M059J (cell line): Measurements from ENCODE around the gene ACP1. TPM values are rescaled to one million over a fixed set of nuclear protein-coding genes. Genes with fewer than 3 reads are reported as not detected.

Experiments used
- DNase-seq: peaks from one replicate; pipeline ENCODE4 v3.0.0-alpha.2; 2012; ENCODE audit warnings: low read depth
- total RNA-seq: library from RNA; depleted of rRNA; stranded (reverse); fragments of >200 nt; shearing (Covaris generic); gene quantifications from 2 replicates; pipeline ENCODE4 v1.2.3, GENCODE V29; 2014

Gene ACP1
- total RNA-seq, 1 experiment from 2014 or later: 125 TPM

DNA sequence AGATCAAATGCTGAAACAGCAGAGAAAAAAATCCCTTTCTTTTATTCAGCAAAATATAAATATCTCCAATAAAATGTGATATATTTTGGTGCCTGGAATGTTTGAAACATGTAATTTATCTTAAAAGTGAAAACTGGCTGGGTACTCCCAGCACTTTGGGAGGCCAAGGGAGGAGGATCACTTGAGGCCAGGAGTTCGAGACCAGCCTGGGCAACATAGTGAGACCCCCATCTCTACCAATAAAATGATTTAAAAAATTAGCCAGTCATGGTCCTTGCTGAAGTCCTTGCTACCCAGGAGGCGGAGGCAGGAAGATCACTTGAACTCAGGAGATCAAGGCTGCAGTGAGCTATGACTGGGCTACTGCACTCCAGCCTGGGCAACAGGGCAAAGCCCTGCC is 9.6 kb upstream of the ACP1 start:
- no peak for DNase-seq

- no peak for DNase-seq
Measured at GRCh38 chr2:256094-256493, 8.7 kb upstream of the ACP1 start.

DNA sequence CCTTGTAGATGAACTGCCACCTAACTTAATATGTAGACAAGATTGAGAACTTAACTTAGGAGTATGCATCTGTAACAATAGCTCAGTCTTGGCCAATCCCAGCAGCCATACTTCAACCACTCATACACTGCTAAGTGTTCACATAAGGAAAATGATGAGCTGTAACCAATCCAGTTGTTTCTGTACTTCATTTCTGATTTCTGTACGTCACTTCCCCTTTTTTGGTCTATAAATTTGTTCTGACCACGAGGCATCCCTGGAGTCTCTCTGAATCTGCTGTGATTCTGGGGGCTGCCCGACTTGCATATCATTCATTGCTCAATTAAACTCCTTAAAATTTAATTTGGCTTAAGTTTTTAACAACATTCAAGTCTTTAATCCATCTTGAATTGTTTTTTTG is 7.3 kb upstream of the ACP1 start:
- no peak for DNase-seq

GRCh38 chr2:257842-258241 is 6.9 kb upstream of the ACP1 start:
- no peak for DNase-seq

DNA sequence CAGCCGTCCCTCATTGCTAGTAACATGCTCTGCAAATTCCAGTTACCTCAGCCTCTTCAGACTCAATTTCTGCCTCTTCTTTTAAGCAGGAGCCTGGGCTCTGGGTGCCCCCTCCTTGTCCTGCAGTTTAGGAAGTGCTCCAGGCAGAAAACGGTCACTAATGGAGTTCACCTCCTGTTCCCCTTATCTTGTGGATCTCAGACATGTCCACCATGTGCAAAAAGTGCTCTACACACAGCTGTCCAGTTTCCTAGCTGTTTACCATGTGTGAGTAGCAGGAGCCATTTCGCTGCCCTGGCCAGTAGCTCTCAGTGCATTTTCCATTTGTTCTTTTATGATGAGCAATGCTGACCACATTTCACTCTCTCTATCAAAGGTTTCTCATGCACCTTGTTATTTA is 5.8 kb upstream of the ACP1 start:
- DNase-seq: no peak

DNA sequence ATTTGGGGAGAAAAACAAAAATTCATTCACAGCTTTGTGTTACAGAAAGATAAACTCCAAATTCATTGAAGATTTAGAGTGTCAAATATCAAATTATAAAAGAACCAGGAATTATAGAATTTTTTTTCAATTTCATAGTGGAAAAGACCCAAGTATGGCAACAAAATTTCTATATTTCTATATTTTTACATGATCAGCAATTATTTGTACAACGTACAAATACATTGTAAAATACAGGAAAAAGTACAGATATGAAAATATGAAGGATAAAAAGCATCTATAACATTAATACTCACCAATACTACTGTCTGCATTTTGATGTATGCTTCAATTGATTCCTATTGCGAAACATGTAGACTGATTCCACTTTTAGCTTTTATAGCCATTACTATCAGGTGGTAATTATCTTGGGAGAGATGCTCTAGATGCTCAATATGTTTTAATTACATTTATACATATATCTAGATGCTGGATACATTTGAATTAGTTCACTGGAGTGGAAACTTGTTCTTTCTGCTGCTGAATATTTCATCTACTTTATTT is 4.9 kb upstream of the ACP1 start:
- no peak for DNase-seq

DNA sequence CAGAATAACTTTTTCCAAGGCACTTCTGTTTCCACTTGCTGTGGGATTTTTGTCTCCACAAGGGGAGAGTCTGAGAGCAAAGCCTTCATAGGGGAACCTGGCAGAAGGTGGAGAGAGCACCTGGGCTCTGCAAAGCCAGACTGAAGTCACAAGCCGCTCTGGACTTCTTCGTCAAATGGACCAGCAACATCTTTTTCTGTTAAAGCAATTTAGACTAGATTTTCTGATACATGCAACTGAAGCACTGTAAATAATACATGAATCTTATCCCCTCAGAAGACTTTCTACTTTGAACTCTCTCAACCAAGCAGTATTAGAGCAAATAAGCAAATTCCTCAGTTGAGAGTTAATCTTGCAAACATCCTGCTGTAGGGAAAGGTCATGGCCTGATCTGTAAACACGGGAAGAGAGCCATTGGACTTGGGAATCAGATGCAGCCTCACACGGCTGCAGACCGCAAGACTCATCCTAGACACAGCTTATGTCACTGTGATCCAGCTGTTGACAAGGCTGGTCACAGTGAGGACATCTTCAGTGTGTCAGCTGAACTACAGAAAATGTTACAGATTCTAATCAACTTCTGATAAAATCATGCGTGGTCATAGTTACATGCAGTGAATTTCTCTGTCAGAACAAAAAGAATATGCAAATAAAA is 4.1 kb upstream of the ACP1 start:
- DNase-seq: no peak

- no peak for DNase-seq
Measured at GRCh38 chr2:262117-262516, 2.6 kb upstream of the ACP1 start.

GRCh38 chr2:263022-263738 is 1.6 kb upstream of the ACP1 start:
- no peak for DNase-seq

- DNase-seq: no peak
Measured at GRCh38 chr2:263774-264492, 814 bp upstream of the ACP1 start, which contains the start of gene SH3YL1. Gene SH3YL1 (minus strand): TSS chr2:264032. CDS start chr2:263984, 48 bp downstream.

GRCh38 chr2:268323-268722 is 3.6 kb downstream of the ACP1 start:
- DNase-seq: no peak

DNA sequence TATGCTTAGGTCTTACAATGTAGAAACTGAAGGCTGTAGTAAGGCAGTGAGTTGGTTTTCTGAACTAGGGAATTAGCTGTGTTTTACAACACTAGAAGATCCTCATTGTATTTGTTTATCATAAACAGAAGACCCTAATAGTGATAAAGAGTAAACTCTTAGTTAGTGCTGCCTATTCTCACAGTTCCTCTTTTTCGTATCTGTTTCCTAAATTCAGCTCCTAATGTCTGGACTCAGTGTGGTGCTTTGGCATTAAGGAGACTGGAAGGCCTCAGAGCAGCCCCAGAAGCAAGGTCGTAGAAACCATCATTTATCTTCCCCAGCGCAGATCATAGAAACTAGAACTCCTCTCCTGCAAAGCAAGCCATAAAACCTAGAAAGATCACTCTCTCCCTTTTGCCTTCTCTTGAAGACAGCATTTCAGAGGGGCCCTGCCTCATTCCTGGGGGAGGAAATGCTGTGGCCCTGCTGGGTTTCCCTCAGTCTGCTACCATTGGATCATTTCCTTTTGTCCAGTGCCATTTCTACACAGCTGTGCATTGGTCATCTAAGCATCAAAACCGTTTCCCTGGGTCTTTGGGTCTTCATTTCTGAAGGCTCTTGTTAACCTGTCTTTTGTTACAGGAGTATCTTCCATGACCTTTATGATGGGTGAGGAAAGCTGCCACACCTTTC is 4.7 kb downstream of the ACP1 start:
- DNase-seq: no peak

DNA sequence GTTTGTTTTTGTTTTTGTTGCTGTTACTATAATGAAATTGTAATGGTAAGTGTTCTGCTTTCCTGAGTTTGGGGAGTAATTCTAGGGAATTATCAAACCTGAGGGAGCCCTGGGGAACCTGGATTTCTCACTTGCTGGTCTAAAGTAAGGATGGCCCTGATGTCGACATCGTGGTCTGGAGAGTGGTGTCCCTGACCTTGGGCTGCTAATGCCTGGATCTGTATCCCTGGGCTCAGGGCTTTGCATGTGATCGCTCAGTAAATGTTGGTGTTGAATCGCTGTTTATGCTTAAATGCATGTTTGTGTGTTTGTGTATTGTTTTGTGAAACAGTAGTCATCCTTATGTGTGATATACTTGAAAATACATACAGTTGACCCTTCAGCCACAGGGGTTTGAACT is 6.1 kb downstream of the ACP1 start:
- DNase-seq: no peak

GRCh38 chr2:271917-272316 is 7.2 kb downstream of the ACP1 start:
- no peak for DNase-seq

DNA sequence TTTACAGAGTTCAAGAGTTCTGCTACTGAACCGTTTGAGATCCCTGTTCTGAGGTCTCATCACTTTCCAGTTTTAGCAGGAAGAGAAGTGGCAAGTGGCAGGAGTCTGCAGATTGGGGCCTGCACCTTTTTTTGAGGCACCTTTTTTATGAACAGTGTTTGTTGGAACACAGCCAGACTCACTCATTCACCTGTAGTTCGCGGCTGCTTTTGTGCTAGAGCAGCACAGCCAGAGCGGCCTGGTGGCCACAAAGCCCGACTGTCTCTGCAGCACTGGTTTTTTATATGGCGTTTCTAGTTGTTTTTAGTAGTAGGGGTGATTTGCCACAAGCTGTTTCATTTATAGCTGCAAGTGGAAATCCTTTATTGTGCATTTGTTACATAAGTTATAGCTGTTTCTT is 8.6 kb downstream of the ACP1 start:
- no peak for DNase-seq

GRCh38 chr2:274503-274902 is 9.8 kb downstream of the ACP1 start:
- DNase-seq: no peak

DNA sequence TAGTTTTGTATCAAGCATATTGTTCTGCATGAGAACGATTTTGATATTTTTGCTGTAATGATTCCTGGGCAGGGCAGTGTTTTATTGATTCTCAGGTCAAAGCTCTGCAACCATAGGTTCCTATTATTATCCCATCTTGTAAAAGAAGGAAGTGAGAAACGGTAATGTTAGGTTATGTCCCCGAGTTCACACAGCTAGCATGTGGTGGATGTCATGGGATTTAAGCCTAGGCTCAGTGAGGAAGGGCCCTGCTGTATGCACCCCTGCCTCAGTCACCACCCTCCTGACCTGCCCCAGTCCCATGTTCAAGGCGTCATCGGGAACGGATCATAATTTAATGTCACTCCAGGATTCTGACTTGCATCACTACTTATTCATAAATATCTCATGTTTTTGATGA is 10.7 kb downstream of the ACP1 start:
- no peak for DNase-seq

GRCh38 chr2:278312-278926 is 13.7 kb downstream of the ACP1 start:
- no peak for DNase-seq

GRCh38 chr2:278927-279320 is 14.2 kb downstream of the ACP1 start:
- no peak for DNase-seq

GRCh38 chr2:279366-279765 is 14.6 kb downstream of the ACP1 start:
- no peak for DNase-seq

DNA sequence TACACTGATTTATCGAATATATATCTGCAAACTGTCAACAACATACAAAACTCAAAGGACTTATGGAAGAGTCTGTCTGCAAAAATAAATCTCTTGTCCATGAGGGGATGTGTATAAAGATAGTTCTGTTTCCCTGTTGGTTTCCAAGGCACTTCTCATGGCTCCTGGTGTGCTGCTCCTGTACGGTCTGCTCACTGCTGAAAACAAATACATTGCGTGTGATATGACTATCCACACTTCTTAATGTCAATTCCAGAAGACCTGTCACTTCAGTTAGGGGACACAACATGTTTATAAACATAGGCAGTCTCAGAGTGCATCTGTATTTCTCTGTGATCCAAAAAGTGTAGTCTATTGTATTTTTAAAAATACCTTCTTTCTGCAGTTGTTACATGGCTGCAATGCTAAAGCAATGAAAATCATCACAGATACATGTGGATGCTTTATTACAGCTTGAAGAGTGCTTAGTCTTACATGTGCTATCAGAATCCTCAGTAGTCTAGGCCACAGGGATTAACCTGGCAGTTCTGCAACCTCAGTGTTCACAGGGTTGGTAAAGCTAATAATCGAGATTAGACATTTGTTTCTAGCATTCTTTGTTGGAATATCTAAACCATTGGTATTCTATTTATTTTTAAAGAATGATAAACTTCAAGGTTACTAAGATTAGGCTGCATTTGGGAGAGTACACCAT is 15.4 kb downstream of the ACP1 start:
- no peak for DNase-seq
